GM19328 (cell line): ENCODE results near the gene TTYH3.

ENCODE experiments used
- ATAC-seq: cut with Tn5 transposase; IDR thresholded peaks from one replicate; pipeline ENCODE4 v1.9.1; 2021; ENCODE audit warnings: mild to moderate bottlenecking, moderate library complexity; ENCODE audit not compliant: unreplicated experiment

The TTYH3 gene

GRCh38 chr7:2701832-2702593 lies 70.2 kb downstream of the TTYH3 start:
- no peak for ATAC-seq

GRCh38 chr7:2702594-2702957 lies 70.8 kb downstream of the TTYH3 start:
- ATAC-seq, result no peak

DNA sequence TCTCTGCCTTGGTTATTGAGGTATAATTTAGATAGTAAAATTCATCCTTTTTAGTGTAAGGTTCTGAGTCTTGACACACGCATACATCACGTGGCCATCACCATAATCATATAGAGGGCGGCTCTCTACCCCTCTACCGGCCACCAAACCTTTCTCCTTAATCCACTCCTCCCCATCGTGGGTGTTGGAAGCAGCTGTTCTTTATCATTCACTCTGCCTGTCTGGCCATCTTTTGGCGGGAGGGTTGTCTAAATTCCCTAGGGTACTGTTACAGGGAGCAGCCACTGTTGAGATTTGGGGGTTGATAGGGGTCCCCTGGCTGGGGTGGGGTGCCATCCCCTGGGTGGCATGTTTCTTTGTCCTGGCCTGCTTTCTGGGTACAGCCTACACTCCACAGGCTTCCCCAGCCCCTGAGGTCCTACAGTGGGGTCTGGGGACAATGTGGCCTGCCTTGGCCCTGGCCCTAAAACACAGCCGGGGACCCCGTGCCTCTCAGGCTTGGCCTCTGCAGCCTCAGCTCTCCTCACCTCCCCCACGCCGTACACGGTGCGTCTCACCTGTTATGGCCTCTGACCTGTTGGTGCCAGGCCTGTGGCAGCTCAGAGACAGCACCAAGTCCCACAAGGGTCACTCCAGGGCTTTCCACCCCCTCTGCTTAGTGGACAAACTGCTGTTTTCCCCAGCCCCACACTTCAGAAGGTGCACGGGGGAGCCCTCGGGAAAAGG lies 73.7 kb downstream of the TTYH3 start:
- no peak for ATAC-seq

GRCh38 chr7:2706685-2707126 lies 74.9 kb downstream of the TTYH3 start:
- ATAC-seq, result no peak

GRCh38 chr7:2707481-2707880 lies 75.7 kb downstream of the TTYH3 start:
- ATAC-seq, result no peak

DNA sequence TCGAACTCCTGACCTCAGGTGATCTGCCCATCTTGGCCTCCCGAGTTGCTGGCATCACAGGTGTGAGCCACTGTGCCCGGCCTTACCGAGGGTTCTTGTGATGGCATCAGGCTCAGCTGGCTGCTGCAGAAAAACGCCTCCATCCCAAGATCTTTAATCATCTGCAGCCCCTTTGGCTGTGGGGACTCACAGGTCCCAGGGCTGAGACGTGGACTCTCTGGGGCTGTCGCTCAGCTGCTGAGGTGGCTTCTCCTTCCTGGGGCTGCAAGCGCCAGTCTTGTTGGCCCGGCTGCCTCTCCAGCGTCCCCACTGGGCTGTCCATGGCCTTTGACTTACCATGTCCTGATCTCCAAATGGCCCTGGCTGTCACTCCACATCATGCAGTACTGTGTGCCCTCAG lies 76.3 kb downstream of the TTYH3 start:
- ATAC-seq, result no peak

DNA sequence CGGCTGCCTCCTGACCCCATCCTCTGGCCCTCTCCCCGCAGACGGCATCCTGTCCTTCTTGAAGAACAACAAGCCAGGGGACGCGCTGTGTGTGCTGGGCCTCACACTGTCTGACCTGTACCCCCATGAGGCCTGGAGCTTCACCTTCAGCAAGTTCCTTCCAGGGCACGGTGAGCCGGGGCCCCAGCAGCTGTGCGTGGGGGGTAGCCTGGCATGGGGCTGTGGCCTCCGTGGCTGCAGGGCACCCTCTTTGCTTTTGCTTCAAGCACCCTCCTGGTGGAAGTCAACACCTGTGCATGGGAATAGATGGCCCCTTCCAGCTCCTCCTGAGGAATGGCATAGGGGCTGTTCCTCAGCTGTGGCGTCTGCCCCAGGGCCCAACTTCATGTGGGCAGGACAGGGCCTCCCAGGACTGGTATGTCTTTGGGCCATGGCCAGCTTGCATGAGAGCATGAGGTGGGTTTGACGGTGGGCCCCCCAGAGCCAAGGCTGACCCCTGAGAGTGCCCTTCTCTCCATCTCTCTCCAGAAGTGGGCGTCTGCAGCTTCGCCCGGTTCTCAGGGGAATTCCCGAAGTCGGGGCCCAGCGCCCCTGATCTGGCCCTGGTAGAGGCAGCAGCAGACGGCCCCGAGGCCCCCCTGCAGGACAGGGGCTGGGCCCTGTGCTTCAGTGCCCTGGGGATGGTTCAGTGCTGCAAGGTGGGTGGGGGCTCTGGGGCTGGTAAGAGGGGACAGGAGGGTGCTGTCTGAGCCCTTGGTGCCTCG lies 76.9 kb downstream of the TTYH3 start:
- ATAC-seq, result no peak

- ATAC-seq, result peak; percentile 78
Observed at GRCh38 chr7:2709553-2710285, 77.9 kb downstream of the TTYH3 start.

DNA sequence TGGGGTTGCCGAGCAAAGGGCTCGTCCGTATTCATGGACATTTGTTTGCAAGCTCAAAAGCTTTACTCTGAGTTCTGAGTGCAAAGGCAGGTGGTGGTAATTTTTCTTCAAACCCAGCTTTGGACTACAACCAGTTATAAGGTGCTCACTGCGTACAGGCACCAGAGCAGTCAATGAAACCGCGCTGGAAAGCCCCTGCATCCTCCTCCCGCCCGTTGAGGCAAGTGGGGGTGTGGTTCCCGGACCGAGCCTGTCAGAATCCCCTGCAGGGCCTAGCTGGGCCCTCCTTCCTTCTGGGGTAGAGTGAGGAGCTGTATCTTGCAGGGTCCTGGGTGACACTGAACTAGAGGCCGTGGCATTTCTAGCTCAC lies 78.5 kb downstream of the TTYH3 start:
- peak; percentile 38 for ATAC-seq

DNA sequence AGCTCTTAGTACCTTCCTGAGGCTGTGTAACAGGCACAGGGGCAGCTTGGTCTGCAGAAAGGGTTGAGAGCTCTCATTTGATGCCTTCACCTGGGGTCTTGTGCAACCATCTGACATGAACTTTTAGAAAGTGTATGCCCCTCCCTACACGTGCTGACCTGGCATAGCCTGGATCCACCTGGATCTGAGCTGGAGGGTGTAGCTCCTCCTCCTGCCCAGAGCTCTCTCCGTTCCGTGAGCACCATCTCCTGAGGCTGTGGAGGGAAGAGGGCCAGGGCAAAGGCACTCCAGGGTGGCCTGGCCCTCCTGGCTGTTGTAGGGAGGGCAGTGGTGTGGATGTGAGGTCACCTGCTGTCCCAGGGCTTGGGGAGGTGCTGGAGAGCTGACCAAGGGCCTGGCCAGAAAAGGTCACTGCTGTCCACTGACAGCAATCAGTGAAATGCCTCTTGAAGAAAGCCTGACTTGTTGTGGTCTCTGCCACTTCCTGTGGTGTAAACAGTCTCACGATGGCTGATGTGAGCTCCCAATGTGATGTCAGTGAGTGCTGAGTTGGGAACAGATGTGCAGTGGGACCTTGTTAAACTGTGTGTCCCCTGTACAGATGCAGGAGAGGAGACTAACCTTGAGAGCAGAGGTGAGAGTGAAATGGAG lies 79.2 kb downstream of the TTYH3 start:
- no peak for ATAC-seq

GRCh38 chr7:2711895-2712675 lies 80.3 kb downstream of the TTYH3 start:
- ATAC-seq, result no peak

DNA sequence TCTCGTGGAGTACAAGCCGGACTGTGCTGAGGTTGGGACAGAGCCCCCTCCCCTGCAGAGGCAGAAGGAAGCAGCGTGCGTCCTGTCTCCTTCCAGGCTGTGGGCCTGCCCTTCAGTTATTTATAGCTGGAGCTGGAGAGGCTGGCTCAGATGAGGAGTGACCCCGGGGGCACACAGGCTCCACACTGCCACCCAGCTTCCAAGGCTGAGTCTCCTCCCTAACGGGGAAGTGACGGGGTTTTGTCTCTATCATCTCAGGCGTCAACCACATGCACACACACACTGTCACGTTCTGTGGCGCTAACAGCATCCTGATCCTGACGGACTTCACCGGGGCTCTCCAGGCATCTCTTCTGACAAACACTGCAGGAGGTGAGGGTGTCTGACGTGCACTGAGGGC lies 81.6 kb downstream of the TTYH3 start:
- no peak for ATAC-seq

DNA sequence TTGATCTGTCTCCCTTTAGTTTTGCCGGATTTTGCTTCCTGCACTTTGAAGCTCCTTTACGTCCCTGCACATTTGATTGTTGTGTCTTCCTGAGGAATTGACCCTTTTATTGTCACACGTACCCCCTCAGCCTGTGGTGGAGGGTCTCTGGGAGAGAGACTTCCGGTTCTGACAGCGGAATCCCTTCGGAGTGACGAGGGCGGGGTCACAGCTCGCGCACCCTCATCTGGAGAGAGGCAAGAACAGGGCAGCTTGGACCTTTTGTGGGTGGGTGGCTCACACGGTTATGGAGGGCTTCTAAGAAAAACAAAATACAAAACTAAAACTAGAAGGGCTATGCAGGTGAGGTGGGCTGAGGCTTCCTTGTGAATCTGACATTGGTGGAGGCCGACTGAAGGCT lies 82.2 kb downstream of the TTYH3 start:
- ATAC-seq, result no peak
